ENCODE results near the gene NPY4R. TPM values are rescaled to one million over a fixed set of nuclear protein-coding genes. Genes with fewer than 3 reads are reported as not detected.
"Not testable (repeated sequence)": the region's sequence is repeated elsewhere in the genome, so short reads cannot be mapped to it uniquely, and the experiment has no call there.

NPY4R gene
- total RNA-seq (2014; rRNA removed; shearing (Covaris generic); ENCODE audit: low replicate concordance), result not detected in 2 replicates

- H3K36me3 ChIP-seq (ENCODE audit: insufficient read depth, low read length), result not testable (repeated sequence)
These were observed at the start of gene NPY4R for GRCh38 chr10:46465765-46466164. NPY4R (minus strand) TSS chr10:46465958; CDS start chr10:46462635, 3,323 bp downstream.

GRCh38 chr10:46515366-46515765 is 49.6 kb upstream of the NPY4R start:
- H4K20me1 ChIP-seq (ENCODE audit: insufficient read depth, low read depth, low read length), result no peaks in the 10 kb centered on the region
- H3K4me3 ChIP-seq (ENCODE audit: low read length), result no peak overlapping the region
- H3K4me2 ChIP-seq (ENCODE audit: low read depth, low read length, poor library complexity, severe bottlenecking), result no peak overlapping the region
- H3K79me2 ChIP-seq (ENCODE audit: low read length), result no peaks in the 10 kb centered on the region
- no peaks in the 10 kb centered on the region for H3K9me2 ChIP-seq (replicated peaks; ENCODE audit: insufficient read depth, low read length)
- no peaks in the 10 kb centered on the region for H3K36me3 ChIP-seq (ENCODE audit: insufficient read depth, low read length)
- no peaks in the 10 kb centered on the region for H3K9me3 ChIP-seq (ENCODE audit: low read length)
- H3K27me3 ChIP-seq (ENCODE audit: low read length), result no peaks in the 10 kb centered on the region
- H3K4me1 ChIP-seq (ENCODE audit: low read length), result no peaks in the 10 kb centered on the region
- H3K27ac ChIP-seq (ENCODE audit: low read length), result no peak overlapping the region
- no peak for DNase-seq
- no peak overlapping the region for H3K9ac ChIP-seq (ENCODE audit: low read length)
- H2AFZ ChIP-seq (ENCODE audit: low read length), result no peak overlapping the region

More at GRCh38 chr10:46465765-46466164, at the start of gene NPY4R:
- not testable (repeated sequence) for H4K20me1 ChIP-seq (ENCODE audit: insufficient read depth, low read depth, low read length); H3K27ac ChIP-seq (ENCODE audit: low read length); H3K4me3 ChIP-seq (ENCODE audit: low read length); H3K9ac ChIP-seq (ENCODE audit: low read length); H2AFZ ChIP-seq (ENCODE audit: low read length); H3K4me1 ChIP-seq (ENCODE audit: low read length); H3K79me2 ChIP-seq (ENCODE audit: low read length); H3K4me2 ChIP-seq (ENCODE audit: low read depth, low read length, poor library complexity, severe bottlenecking); H3K27me3 ChIP-seq (ENCODE audit: low read length); H3K9me2 ChIP-seq (replicated peaks; ENCODE audit: insufficient read depth, low read length); DNase-seq; H3K9me3 ChIP-seq (ENCODE audit: low read length)

GRCh38 chr10:46514899-46515298 is 49.1 kb upstream of the NPY4R start:
- no peak for DNase-seq
- H3K79me2 ChIP-seq (ENCODE audit: low read length), result no peaks in the 10 kb centered on the region
- H3K4me1 ChIP-seq (ENCODE audit: low read length), result no peaks in the 10 kb centered on the region
- no peaks in the 10 kb centered on the region for H3K9me2 ChIP-seq (replicated peaks; ENCODE audit: insufficient read depth, low read length)
- H3K9me3 ChIP-seq (ENCODE audit: low read length), result no peaks in the 10 kb centered on the region
- no peaks in the 10 kb centered on the region for H3K36me3 ChIP-seq (ENCODE audit: insufficient read depth, low read length)
- H3K9ac ChIP-seq (ENCODE audit: low read length), result no peak overlapping the region
- no peak overlapping the region for H3K4me3 ChIP-seq (ENCODE audit: low read length)
- no peaks in the 10 kb centered on the region for H4K20me1 ChIP-seq (ENCODE audit: insufficient read depth, low read depth, low read length)
- no peak overlapping the region for H2AFZ ChIP-seq (ENCODE audit: low read length)
- no peaks in the 10 kb centered on the region for H3K27me3 ChIP-seq (ENCODE audit: low read length)
- H3K27ac ChIP-seq (ENCODE audit: low read length), result no peak overlapping the region
- H3K4me2 ChIP-seq (ENCODE audit: low read depth, low read length, poor library complexity, severe bottlenecking), result no peak overlapping the region

- DNase-seq, result no peak
- no peaks in the 10 kb centered on the region for H3K4me1 ChIP-seq (ENCODE audit: low read length)
These were observed 48.7 kb upstream of the NPY4R start for GRCh38 chr10:46514431-46514861.

GRCh38 chr10:46513333-46513732 is 47.6 kb upstream of the NPY4R start:
- H4K20me1 ChIP-seq (ENCODE audit: insufficient read depth, low read depth, low read length); H3K4me3 ChIP-seq (ENCODE audit: low read length); H3K9ac ChIP-seq (ENCODE audit: low read length); H3K4me1 ChIP-seq (ENCODE audit: low read length); H3K79me2 ChIP-seq (ENCODE audit: low read length); H3K4me2 ChIP-seq (ENCODE audit: low read depth, low read length, poor library complexity, severe bottlenecking); H3K9me3 ChIP-seq (ENCODE audit: low read length); DNase-seq; H3K27me3 ChIP-seq (ENCODE audit: low read length); H2AFZ ChIP-seq (ENCODE audit: low read length); H3K36me3 ChIP-seq (ENCODE audit: insufficient read depth, low read length); H3K9me2 ChIP-seq (replicated peaks; ENCODE audit: insufficient read depth, low read length); H3K27ac ChIP-seq (ENCODE audit: low read length): not testable (repeated sequence)

More at GRCh38 chr10:46514431-46514861, 48.7 kb upstream of the NPY4R start:
- Histone ChIP-seq H3K4me2 (ENCODE audit: low read depth, low read length, poor library complexity, severe bottlenecking) (no peak overlapping the region), H3K27me3 (ENCODE audit: low read length) (no peaks in the 10 kb centered on the region), H2AFZ (ENCODE audit: low read length) (no peak overlapping the region), H3K9ac (ENCODE audit: low read length) (no peak overlapping the region), H3K79me2 (ENCODE audit: low read length) (no peaks in the 10 kb centered on the region), H4K20me1 (ENCODE audit: insufficient read depth, low read depth, low read length) (no peaks in the 10 kb centered on the region), H3K9me3 (ENCODE audit: low read length) (no peaks in the 10 kb centered on the region), H3K36me3 (ENCODE audit: insufficient read depth, low read length) (no peaks in the 10 kb centered on the region), H3K27ac (ENCODE audit: low read length) (no peak overlapping the region), H3K4me3 (ENCODE audit: low read length) (no peak overlapping the region), H3K9me2 (replicated peaks; ENCODE audit: insufficient read depth, low read length) (no peaks in the 10 kb centered on the region)

GRCh38 chr10:46512725-46513124 is 47.0 kb upstream of the NPY4R start:
- H3K9me2 ChIP-seq (replicated peaks; ENCODE audit: insufficient read depth, low read length); H3K4me3 ChIP-seq (ENCODE audit: low read length); H2AFZ ChIP-seq (ENCODE audit: low read length); H3K36me3 ChIP-seq (ENCODE audit: insufficient read depth, low read length); DNase-seq; H3K9me3 ChIP-seq (ENCODE audit: low read length); H3K4me2 ChIP-seq (ENCODE audit: low read depth, low read length, poor library complexity, severe bottlenecking); H4K20me1 ChIP-seq (ENCODE audit: insufficient read depth, low read depth, low read length); H3K79me2 ChIP-seq (ENCODE audit: low read length); H3K27me3 ChIP-seq (ENCODE audit: low read length); H3K4me1 ChIP-seq (ENCODE audit: low read length); H3K9ac ChIP-seq (ENCODE audit: low read length); H3K27ac ChIP-seq (ENCODE audit: low read length): not testable (repeated sequence)

- not testable (repeated sequence) for H3K27me3 ChIP-seq (ENCODE audit: low read length); H3K27ac ChIP-seq (ENCODE audit: low read length); H3K9ac ChIP-seq (ENCODE audit: low read length); H3K4me3 ChIP-seq (ENCODE audit: low read length); H2AFZ ChIP-seq (ENCODE audit: low read length); H3K36me3 ChIP-seq (ENCODE audit: insufficient read depth, low read length); H4K20me1 ChIP-seq (ENCODE audit: insufficient read depth, low read depth, low read length); H3K4me2 ChIP-seq (ENCODE audit: low read depth, low read length, poor library complexity, severe bottlenecking); H3K9me3 ChIP-seq (ENCODE audit: low read length); H3K79me2 ChIP-seq (ENCODE audit: low read length); H3K4me1 ChIP-seq (ENCODE audit: low read length); DNase-seq; H3K9me2 ChIP-seq (replicated peaks; ENCODE audit: insufficient read depth, low read length)
These were observed 46.2 kb upstream of the NPY4R start for GRCh38 chr10:46512002-46512401.

- H3K27ac ChIP-seq (ENCODE audit: low read length); H3K4me1 ChIP-seq (ENCODE audit: low read length); H3K4me3 ChIP-seq (ENCODE audit: low read length); H3K27me3 ChIP-seq (ENCODE audit: low read length); H3K9me3 ChIP-seq (ENCODE audit: low read length); H3K79me2 ChIP-seq (ENCODE audit: low read length); H3K9me2 ChIP-seq (replicated peaks; ENCODE audit: insufficient read depth, low read length); DNase-seq; H3K4me2 ChIP-seq (ENCODE audit: low read depth, low read length, poor library complexity, severe bottlenecking); H2AFZ ChIP-seq (ENCODE audit: low read length); H4K20me1 ChIP-seq (ENCODE audit: insufficient read depth, low read depth, low read length); H3K9ac ChIP-seq (ENCODE audit: low read length); H3K36me3 ChIP-seq (ENCODE audit: insufficient read depth, low read length): not testable (repeated sequence)
These were observed 34.2 kb upstream of the NPY4R start for GRCh38 chr10:46499990-46500389.
